Choroid plexus epithelial cell (primary cell): ENCODE results near the gene DNAJC24.

Experiments
- DNase-seq: peaks from one replicate; pipeline ENCODE4 v3.0.0-alpha.2; 2010; ENCODE audit warnings: low read depth
- H3K4me3 ChIP-seq: 2 replicates; pipeline ENCODE4 v1.5.1; 2011; ENCODE audit warnings: low read depth, mild to moderate bottlenecking, control low read depth, low read length, moderate library complexity
- CTCF ChIP-seq: conservative IDR thresholded peaks from 2 replicates; pipeline ENCODE4 v1.5.1; 2011; ENCODE audit warnings: low read depth, mild to moderate bottlenecking, control low read depth, inconsistent platforms, low read length, moderate library complexity

DNAJC24 gene

GRCh38 chr11:31337806-31338205 is 31.9 kb upstream of the DNAJC24 start:
- no peak overlapping the region for H3K4me3 ChIP-seq
- TF ChIP-seq CTCF = no peak
- no peak for DNase-seq

DNA sequence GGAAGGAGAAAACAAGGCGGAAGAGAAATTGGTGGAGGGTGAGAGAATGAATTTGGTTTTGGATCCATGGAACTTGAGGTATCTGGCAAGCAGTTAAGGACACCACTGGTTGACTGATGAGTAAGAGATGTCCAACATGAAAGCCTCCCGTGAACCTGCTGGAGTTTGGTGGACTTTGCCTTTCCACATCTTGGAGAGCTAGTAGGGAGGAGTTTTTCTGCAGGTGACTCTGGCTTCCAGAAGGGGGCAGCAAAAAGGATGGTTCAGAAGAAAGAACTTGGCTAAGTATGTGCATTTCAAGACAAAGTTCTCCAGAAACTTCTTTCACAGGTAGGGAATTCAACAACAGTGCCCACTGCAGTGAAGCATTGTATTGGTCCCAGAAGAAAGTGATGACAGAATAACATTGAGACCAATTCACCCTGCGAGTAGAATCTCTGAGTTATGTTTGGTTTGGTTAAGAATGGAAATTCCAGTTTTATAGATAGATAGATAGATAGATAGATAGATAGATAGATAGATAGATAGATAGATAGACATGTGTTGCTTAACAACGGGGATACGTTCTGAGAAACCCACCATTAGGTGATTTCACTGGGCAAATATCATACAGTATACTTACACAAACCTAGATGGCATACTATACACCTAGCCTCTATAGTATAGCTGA is 28.6 kb upstream of the DNAJC24 start:
- no peak overlapping the region for H3K4me3 ChIP-seq
- peak; percentile 82 for TF ChIP-seq CTCF
- DNase-seq = peak; percentile 71

DNA sequence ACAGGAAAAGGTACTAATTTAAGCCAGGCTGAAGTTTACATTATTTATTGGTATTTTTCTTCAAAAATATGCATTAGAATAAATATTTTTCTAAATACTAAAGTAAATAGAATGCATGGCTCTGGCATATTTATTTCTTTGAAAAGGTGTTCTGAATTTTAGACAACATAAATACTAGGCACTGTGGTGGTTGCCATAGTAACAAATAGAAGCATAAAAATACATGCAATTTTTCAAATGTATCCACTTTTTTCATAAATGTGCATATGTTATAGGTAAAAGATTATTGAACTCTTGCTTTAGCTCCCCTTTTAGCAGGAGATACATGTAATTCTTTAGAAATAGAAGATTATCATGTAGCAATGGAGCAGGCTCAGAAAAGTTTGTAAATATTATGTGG is 18.5 kb upstream of the DNAJC24 start:
- TF ChIP-seq CTCF = no peak

DNA sequence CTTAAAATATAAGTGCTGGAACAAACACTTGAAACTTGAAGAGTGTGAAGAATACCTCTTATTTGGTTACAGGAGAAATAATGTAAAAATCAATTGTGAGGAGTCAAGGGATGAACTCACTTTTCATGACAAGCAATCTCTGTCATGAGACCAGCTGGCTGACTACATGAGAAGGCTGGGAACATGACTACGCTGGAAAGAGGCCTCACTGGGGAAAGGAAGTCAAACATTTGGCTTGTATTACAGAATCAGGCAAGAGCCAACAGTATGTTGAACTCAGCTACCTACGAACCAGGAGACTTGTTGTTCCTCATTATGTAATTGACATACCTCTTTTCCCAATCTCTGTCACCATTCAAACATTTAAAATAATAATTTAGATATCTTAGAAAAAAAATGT is 14.5 kb upstream of the DNAJC24 start:
- H3K4me3 ChIP-seq = no peak overlapping the region
- no peak for TF ChIP-seq CTCF
- peak; percentile 22 for DNase-seq

More for the DNA sequence above, 18.5 kb upstream of the DNAJC24 start:
- DNase-seq = no peak
- H3K4me3 ChIP-seq = no peak overlapping the region

GRCh38 chr11:31355817-31356216 is 13.8 kb upstream of the DNAJC24 start:
- H3K4me3 ChIP-seq = no peak overlapping the region
- DNase-seq = no peak
- no peak for TF ChIP-seq CTCF

GRCh38 chr11:31361743-31362142 is 7.9 kb upstream of the DNAJC24 start:
- no peak overlapping the region for H3K4me3 ChIP-seq
- TF ChIP-seq CTCF = no peak
- DNase-seq = no peak

DNA sequence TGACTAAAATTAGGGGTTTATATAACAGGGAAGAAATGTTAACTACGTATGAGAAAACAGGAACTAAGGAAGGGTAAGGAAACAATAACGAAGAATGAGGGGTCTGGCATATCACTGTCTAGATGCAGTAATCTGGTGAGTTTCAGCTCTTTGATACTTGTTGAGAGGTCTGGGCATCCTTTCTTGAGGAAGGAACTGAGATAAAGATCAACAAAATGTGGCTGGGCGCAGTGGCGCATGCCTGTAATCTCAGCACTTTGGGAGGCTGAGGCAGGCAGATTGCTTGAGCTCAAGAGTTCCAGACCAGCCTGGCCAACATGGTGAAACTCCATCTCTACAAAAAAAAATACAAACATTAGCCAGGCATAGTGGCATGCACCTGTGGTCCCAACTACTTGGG is 2.9 kb upstream of the DNAJC24 start:
- DNase-seq = no peak
- no peak overlapping the region for H3K4me3 ChIP-seq
- no peak for TF ChIP-seq CTCF
